HG02623 (cell line): ENCODE measurements around the gene ANP32A.

ENCODE experiments used
- ATAC-seq: cut with Tn5 transposase; IDR thresholded peaks from one replicate; pipeline ENCODE4 v1.9.1; 2021; ENCODE audit warnings: moderate library complexity; ENCODE audit not compliant: unreplicated experiment

ANP32A gene

GRCh38 chr15:68783226-68784058 lies 37.3 kb downstream of the ANP32A start:
- ATAC-seq, result no peak

GRCh38 chr15:68782589-68783161 lies 38.0 kb downstream of the ANP32A start:
- ATAC-seq, result no peak

GRCh38 chr15:68781766-68782588 lies 38.7 kb downstream of the ANP32A start:
- no peak for ATAC-seq

- no peak for ATAC-seq
These were observed 39.5 kb downstream of the ANP32A start for GRCh38 chr15:68781217-68781616.

GRCh38 chr15:68778876-68779275 lies 41.8 kb downstream of the ANP32A start:
- ATAC-seq, result no peak

GRCh38 chr15:68776477-68777270 lies 44.0 kb downstream of the ANP32A start:
- ATAC-seq, result no peak

GRCh38 chr15:68775671-68776476 lies 44.8 kb downstream of the ANP32A start:
- ATAC-seq, result no peak

- no peak for ATAC-seq
These were observed 45.5 kb downstream of the ANP32A start for GRCh38 chr15:68775236-68775577.

- no peak for ATAC-seq
These were observed 46.0 kb downstream of the ANP32A start for GRCh38 chr15:68774521-68775235.

GRCh38 chr15:68774120-68774519 lies 46.6 kb downstream of the ANP32A start:
- no peak for ATAC-seq

GRCh38 chr15:68773036-68773435 lies 47.7 kb downstream of the ANP32A start:
- no peak for ATAC-seq

GRCh38 chr15:68770216-68770615 lies 50.5 kb downstream of the ANP32A start:
- ATAC-seq, result no peak

- no peak for ATAC-seq
These were observed 51.0 kb downstream of the ANP32A start for GRCh38 chr15:68769702-68770101.

GRCh38 chr15:68768321-68768720 lies 52.4 kb downstream of the ANP32A start:
- no peak for ATAC-seq

GRCh38 chr15:68767833-68768232 lies 52.9 kb downstream of the ANP32A start:
- ATAC-seq, result no peak

- no peak for ATAC-seq
These were observed 54.9 kb downstream of the ANP32A start for GRCh38 chr15:68765602-68766368.

- no peak for ATAC-seq
These were observed 56.6 kb downstream of the ANP32A start for GRCh38 chr15:68764090-68764489.

GRCh38 chr15:68763063-68763462 lies 57.6 kb downstream of the ANP32A start:
- ATAC-seq, result no peak
